ENCODE results near the gene TRAF2. TPM values are rescaled to one million over a fixed set of nuclear protein-coding genes. Genes with fewer than 3 reads are reported as not detected.

Gene TRAF2
- total RNA-seq, 5 donors from 2014 or later (not counting 1 experiment from before 2014, with no cell fraction given), result 20.9 to 38.7 (median 33.7) TPM

DNA sequence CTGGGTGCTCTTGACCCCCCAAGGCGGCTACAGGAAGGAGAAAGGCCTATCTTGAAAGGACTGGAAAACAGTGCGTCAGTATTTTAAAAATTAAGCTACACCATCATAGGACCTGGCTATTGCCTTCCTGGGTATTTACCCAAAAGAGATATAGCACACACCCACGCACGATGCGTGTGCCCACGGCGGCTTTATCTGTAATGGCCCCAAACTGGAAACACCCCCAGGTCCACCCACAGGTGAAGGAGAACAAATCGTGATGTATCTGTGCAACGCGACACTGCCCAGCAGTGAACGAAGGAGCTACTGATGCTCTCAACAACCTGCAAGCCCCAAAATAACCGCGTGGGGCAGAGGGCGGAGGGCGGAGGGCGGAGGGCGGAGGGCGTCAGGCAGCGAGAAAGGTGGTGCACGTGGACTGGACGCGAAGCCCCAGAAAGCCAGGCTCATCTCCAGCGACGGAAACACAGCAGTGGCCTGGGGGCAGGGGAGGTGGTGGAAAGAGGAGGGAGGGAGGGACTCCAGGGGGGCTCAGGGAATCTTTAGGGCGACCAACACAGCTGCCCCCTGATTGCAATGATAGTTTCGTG, 78.6 kb downstream of the TRAF2 start:
- WGBS (ENCODE audit: insufficient coverage), result 74% methylated on average over 16 of the region's 26 CpGs
- no peaks in the 10 kb centered on the region for H3K36me3 Mint-ChIP-seq
- DNase-seq (no peak), ATAC-seq (replicated peaks in 1 of 4) (no peak)
- peak overlapping the region; percentile 65 for H3K27ac ChIP-seq (ENCODE audit: low read length)
- ChIA-PET POLR2A (no interaction called here), CTCF (no interaction called here)
- no peaks in the 10 kb centered on the region for H3K27me3 Mint-ChIP-seq
- H3K27me3 ChIP-seq (replicated peaks in 1 of 2; ENCODE audit: control insufficient read depth in 2 of 2, extremely low read depth in 1 of 2, insufficient read depth in 2 of 2, low read length in 1 of 2), result no peaks in the 10 kb centered on the region
- H3K9me3 ChIP-seq, result no peaks in the 10 kb centered on the region
- no peaks in the 10 kb centered on the region for H3K9me3 Mint-ChIP-seq
- peaks cover 7 to 70% of the 10 kb centered on the region in 2 experiments for H3K4me1 ChIP-seq (ENCODE audit: control insufficient read depth in 1 of 2, extremely low read depth in 1 of 2, insufficient read depth in 2 of 2, low read length in 2 of 2)
- no peak overlapping the region for H3K4me3 ChIP-seq (ENCODE audit: control insufficient read depth in 1 of 2, extremely low read depth in 1 of 2, low read length in 1 of 2)
- peak overlapping the region in 1 of 3 donors; percentile 42 for H3K4me3 Mint-ChIP-seq
- H3K36me3 ChIP-seq (ENCODE audit: control insufficient read depth in 2 of 2, extremely low read depth in 1 of 2, insufficient read depth in 1 of 2, low read length in 1 of 2), result no peaks in the 10 kb centered on the region
- peak overlapping the region; percentile 25 to 73 for H3K27ac Mint-ChIP-seq
- peaks cover 21 to 52% (median 41%) of the 10 kb centered on the region in 3 donors for H3K4me1 Mint-ChIP-seq

GRCh38 chr9:136965771-136966484, 79.6 kb downstream of the TRAF2 start:
- Mint-ChIP-seq H3K36me3 (no peaks in the 10 kb centered on the region), H3K4me1 (peaks cover 12 to 43% (median 32%) of the 10 kb centered on the region in 3 donors), H3K27me3 (no peaks in the 10 kb centered on the region), H3K27ac (peak overlapping the region; percentile 42 to 87), H3K4me3 (peak overlapping the region; percentile 34 to 78 (median 69)), H3K9me3 (no peaks in the 10 kb centered on the region)
- ATAC-seq (replicated peaks in 1 of 4), result peak; percentile 39 to 73 (median 50)
- POLR2A ChIA-PET, result interaction anchor here in 1 of 2 donors (0.6 kb wide), 2 partner anchors 42 to 44 kb away, joined by 3 read pairs; no protein-coding TSS in a partner anchor
- H3K4me3 ChIP-seq (ENCODE audit: control insufficient read depth in 1 of 2, extremely low read depth in 1 of 2, low read length in 1 of 2), result peak overlapping the region; percentile 16 to 29
- H3K27me3 ChIP-seq (replicated peaks in 1 of 2; ENCODE audit: control insufficient read depth in 2 of 2, extremely low read depth in 1 of 2, insufficient read depth in 2 of 2, low read length in 1 of 2), result no peaks in the 10 kb centered on the region
- H3K9me3 ChIP-seq, result no peaks in the 10 kb centered on the region
- WGBS (ENCODE audit: insufficient coverage), result 9% methylated on average over 15 of the region's 23 CpGs
- CTCF ChIA-PET, result interaction anchor here in 1 of 2 donors (0.6 kb wide), 2 partner anchors 178 to 258 kb away, joined by 3 to 7 read pairs; no protein-coding TSS in a partner anchor
- DNase-seq, result peak in 9 of 35 experiments; percentile 27 to 75 (median 39)
- H3K4me1 ChIP-seq (ENCODE audit: control insufficient read depth in 1 of 2, extremely low read depth in 1 of 2, insufficient read depth in 2 of 2, low read length in 2 of 2), result peaks cover 6 to 68% of the 10 kb centered on the region in 2 experiments
- peak overlapping the region; percentile 65 for H3K27ac ChIP-seq (ENCODE audit: low read length)
- H3K36me3 ChIP-seq (ENCODE audit: control insufficient read depth in 2 of 2, extremely low read depth in 1 of 2, insufficient read depth in 1 of 2, low read length in 1 of 2), result no peaks in the 10 kb centered on the region

DNA sequence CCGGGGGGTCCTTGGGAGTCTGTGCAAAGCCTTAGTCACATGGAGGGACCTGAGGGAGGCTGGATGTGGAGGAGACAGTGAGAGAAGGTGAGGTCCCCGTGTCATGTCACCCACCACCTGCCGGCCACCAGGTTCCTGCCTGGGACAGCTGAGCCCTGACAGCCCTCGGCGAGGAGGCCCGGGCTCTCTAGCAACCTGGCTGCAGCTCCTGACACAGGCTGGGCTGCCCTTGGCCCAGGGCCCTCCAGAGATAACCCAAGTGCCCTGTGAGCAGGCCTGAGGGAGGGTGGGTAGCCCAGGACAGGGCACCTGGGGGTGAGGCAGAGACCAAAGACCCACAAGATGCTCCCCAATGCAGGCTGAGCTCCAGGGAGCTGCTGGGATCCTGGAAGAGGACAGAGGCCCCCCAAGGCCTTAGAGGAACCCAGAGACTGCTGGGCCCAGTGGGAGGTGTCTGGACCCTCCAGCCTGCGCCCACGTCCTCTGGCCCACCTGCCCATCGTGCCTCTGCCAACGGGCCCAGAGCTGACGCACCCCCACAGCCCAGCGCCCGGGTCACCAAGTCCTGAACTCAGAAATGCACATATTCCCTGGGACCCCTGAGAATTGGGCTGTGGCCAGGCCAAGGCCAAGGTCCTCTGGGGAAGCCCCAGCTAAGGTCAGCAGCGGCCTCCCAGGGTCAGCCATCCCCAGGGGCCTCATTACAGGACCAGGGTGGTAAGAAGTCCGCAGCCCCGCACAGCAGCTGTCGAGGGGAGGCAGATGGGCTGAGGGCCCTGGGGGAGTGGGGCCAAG, 82.2 kb downstream of the TRAF2 start:
- H3K27ac Mint-ChIP-seq, result no peak overlapping the region
- no peaks in the 10 kb centered on the region for H3K9me3 Mint-ChIP-seq
- Histone ChIP-seq H3K36me3 (ENCODE audit: control insufficient read depth in 2 of 2, extremely low read depth in 1 of 2, insufficient read depth in 1 of 2, low read length in 1 of 2) (no peaks in the 10 kb centered on the region), H3K4me1 (ENCODE audit: control insufficient read depth in 1 of 2, extremely low read depth in 1 of 2, insufficient read depth in 2 of 2, low read length in 2 of 2) (peaks cover 5 to 48% of the 10 kb centered on the region in 2 experiments), H3K4me3 (ENCODE audit: control insufficient read depth in 1 of 2, extremely low read depth in 1 of 2, low read length in 1 of 2) (no peak overlapping the region), H3K9me3 (no peaks in the 10 kb centered on the region), H3K27ac (ENCODE audit: low read length) (no peak overlapping the region), H3K27me3 (replicated peaks in 1 of 2; ENCODE audit: control insufficient read depth in 2 of 2, extremely low read depth in 1 of 2, insufficient read depth in 2 of 2, low read length in 1 of 2) (no peaks in the 10 kb centered on the region)
- H3K4me1 Mint-ChIP-seq, result peaks cover 12 to 25% (median 19%) of the 10 kb centered on the region in 3 donors
- POLR2A ChIA-PET, result no interaction called here
- H3K27me3 Mint-ChIP-seq, result no peaks in the 10 kb centered on the region
- 81% methylated on average over 11 of the region's 17 CpGs for WGBS (ENCODE audit: insufficient coverage)
- H3K36me3 Mint-ChIP-seq, result no peaks in the 10 kb centered on the region
- DNase-seq (no peak), ATAC-seq (replicated peaks in 1 of 4) (no peak)
- H3K4me3 Mint-ChIP-seq, result no peak overlapping the region
- CTCF ChIA-PET, result no interaction called here

DNA sequence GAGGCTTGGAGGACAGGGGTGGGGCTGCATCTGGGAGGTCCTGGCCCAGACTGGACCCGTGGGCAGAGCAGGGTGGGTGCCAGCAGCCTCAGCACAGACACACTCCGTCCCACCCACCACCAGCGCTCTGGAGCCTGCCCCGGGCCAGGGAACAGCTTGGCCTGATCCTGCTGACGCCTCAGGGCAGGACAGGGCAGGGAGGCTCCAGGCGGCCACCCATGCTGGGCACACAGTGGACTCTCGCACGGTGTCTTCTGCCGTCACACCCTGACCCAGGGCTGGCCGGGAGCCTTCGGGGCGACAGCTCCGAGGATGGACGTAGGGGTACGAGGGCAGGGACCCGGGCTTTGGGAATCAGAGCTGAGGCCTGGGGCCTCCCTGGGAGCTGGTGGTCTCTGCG, 82.8 kb downstream of the TRAF2 start:
- Mint-ChIP-seq H3K36me3 (no peaks in the 10 kb centered on the region), H3K4me1 (peaks cover 12 to 28% (median 19%) of the 10 kb centered on the region in 3 donors), H3K27me3 (no peaks in the 10 kb centered on the region), H3K27ac (no peak overlapping the region), H3K9me3 (no peaks in the 10 kb centered on the region), H3K4me3 (no peak overlapping the region)
- no peak for ATAC-seq (replicated peaks in 1 of 4)
- no peak overlapping the region for H3K4me3 ChIP-seq (ENCODE audit: control insufficient read depth in 1 of 2, extremely low read depth in 1 of 2, low read length in 1 of 2)
- H3K36me3 ChIP-seq (ENCODE audit: control insufficient read depth in 2 of 2, extremely low read depth in 1 of 2, insufficient read depth in 1 of 2, low read length in 1 of 2), result no peaks in the 10 kb centered on the region
- H3K4me1 ChIP-seq (ENCODE audit: control insufficient read depth in 1 of 2, extremely low read depth in 1 of 2, insufficient read depth in 2 of 2, low read length in 2 of 2), result peaks cover 5 to 48% of the 10 kb centered on the region in 2 experiments
- H3K27me3 ChIP-seq (replicated peaks in 1 of 2; ENCODE audit: control insufficient read depth in 2 of 2, extremely low read depth in 1 of 2, insufficient read depth in 2 of 2, low read length in 1 of 2), result no peaks in the 10 kb centered on the region
- WGBS (ENCODE audit: insufficient coverage), result 90% methylated on average over 16 of the region's 17 CpGs
- ChIA-PET CTCF (no interaction called here), POLR2A (no interaction called here)
- no peaks in the 10 kb centered on the region for H3K9me3 ChIP-seq
- no peak overlapping the region for H3K27ac ChIP-seq (ENCODE audit: low read length)
- no peak for DNase-seq

DNA sequence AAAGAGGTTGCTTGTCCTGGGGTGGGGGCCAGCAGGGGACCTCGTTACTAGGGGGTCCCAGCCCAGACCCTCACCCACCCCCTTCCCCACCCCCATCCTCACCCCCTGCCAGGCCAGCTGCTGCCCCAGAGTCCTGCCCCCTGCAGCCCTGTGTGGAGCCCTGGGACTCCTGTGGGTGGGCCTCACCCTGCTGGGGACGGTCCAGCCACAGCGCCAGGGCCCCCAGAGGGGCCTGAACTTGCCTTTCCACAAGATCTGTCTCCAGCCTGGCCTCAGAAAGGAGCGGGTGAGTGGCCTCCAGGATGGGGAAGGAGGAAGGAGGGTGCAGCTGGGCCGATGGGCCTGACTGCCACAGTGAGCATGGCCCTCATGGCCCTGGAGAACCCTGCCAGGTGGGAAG, 83.5 kb downstream of the TRAF2 start:
- Mint-ChIP-seq H3K4me1 (peaks cover 12 to 28% (median 20%) of the 10 kb centered on the region in 3 donors), H3K4me3 (no peak overlapping the region), H3K27me3 (no peaks in the 10 kb centered on the region), H3K36me3 (no peaks in the 10 kb centered on the region), H3K9me3 (no peaks in the 10 kb centered on the region), H3K27ac (no peak overlapping the region)
- peaks cover 5 to 48% of the 10 kb centered on the region in 2 experiments for H3K4me1 ChIP-seq (ENCODE audit: control insufficient read depth in 1 of 2, extremely low read depth in 1 of 2, insufficient read depth in 2 of 2, low read length in 2 of 2)
- no peak overlapping the region for H3K4me3 ChIP-seq (ENCODE audit: control insufficient read depth in 1 of 2, extremely low read depth in 1 of 2, low read length in 1 of 2)
- DNase-seq (no peak), ATAC-seq (replicated peaks in 1 of 4) (no peak)
- no peaks in the 10 kb centered on the region for H3K9me3 ChIP-seq
- no peaks in the 10 kb centered on the region for H3K36me3 ChIP-seq (ENCODE audit: control insufficient read depth in 2 of 2, extremely low read depth in 1 of 2, insufficient read depth in 1 of 2, low read length in 1 of 2)
- 82% methylated on average over 3 of the region's 5 CpGs for WGBS (ENCODE audit: insufficient coverage)
- ChIA-PET CTCF (no interaction called here), POLR2A (no interaction called here)
- H3K27me3 ChIP-seq (replicated peaks in 1 of 2; ENCODE audit: control insufficient read depth in 2 of 2, extremely low read depth in 1 of 2, insufficient read depth in 2 of 2, low read length in 1 of 2), result no peaks in the 10 kb centered on the region
- no peak overlapping the region for H3K27ac ChIP-seq (ENCODE audit: low read length)

DNA sequence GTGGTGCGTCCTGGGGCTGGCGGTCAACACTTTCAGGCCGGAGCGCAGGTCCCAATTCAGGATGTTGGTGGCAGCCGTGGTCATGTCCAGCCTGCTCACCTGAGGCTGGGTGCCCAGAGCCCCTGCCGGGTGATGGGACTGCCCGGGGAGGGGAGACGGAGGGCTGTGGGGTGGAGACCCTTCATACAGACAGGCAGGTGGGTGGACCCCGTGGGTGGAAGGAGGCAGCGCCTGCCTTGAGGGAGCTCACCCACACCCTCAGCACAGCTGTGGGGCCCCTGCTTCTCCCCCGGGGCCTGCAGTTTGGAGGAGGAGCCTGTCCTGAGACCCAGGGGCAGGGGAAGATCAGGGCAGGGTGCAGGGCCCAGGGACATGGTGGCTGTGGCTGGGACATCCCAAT, 84.0 kb downstream of the TRAF2 start:
- ChIA-PET CTCF (no interaction called here), POLR2A (interaction anchor here in 1 of 2 donors (0.5 kb wide), 1 partner anchor 223 kb away, joined by 5 read pairs; no protein-coding TSS in a partner anchor)
- H3K4me3 Mint-ChIP-seq, result no peak overlapping the region
- H3K36me3 ChIP-seq (ENCODE audit: control insufficient read depth in 2 of 2, extremely low read depth in 1 of 2, insufficient read depth in 1 of 2, low read length in 1 of 2), result no peaks in the 10 kb centered on the region
- no peaks in the 10 kb centered on the region for H3K27me3 Mint-ChIP-seq
- no peak overlapping the region for H3K27ac ChIP-seq (ENCODE audit: low read length)
- DNase-seq, result no peak
- H3K4me1 Mint-ChIP-seq, result peaks cover 16 to 30% (median 24%) of the 10 kb centered on the region in 3 donors
- no peaks in the 10 kb centered on the region for H3K27me3 ChIP-seq (replicated peaks in 1 of 2; ENCODE audit: control insufficient read depth in 2 of 2, extremely low read depth in 1 of 2, insufficient read depth in 2 of 2, low read length in 1 of 2)
- ATAC-seq (replicated peaks in 1 of 4), result no peak
- H3K9me3 Mint-ChIP-seq, result no peaks in the 10 kb centered on the region
- no peaks in the 10 kb centered on the region for H3K9me3 ChIP-seq
- no peak overlapping the region for H3K4me3 ChIP-seq (ENCODE audit: control insufficient read depth in 1 of 2, extremely low read depth in 1 of 2, low read length in 1 of 2)
- peaks cover 5 to 48% of the 10 kb centered on the region in 2 experiments for H3K4me1 ChIP-seq (ENCODE audit: control insufficient read depth in 1 of 2, extremely low read depth in 1 of 2, insufficient read depth in 2 of 2, low read length in 2 of 2)
- H3K36me3 Mint-ChIP-seq, result no peaks in the 10 kb centered on the region
- H3K27ac Mint-ChIP-seq, result no peak overlapping the region
- WGBS (ENCODE audit: insufficient coverage), result 97% methylated on average over 5 of the region's 11 CpGs

All from T-cell (primary cell).